Esophagus muscularis mucosa (tissue), 4 donors: ENCODE results near the gene CUX1. TPM values are rescaled to one million over a fixed set of nuclear protein-coding genes. Genes with fewer than 3 reads are reported as not detected.

Experiments used
- DNase-seq: peaks from one replicate; pipeline ENCODE4 v3.0.0-alpha.2; 2017; ENCODE audit errors: extremely low spot score
- H3K27ac ChIP-seq, 4 donors: fragments of 200-600 bp; sonication (generic); replicated peaks in 1 of 4; 1 replicate in 3 of 4; 2 replicates in 1 of 4; pipeline ENCODE4 v1.5.1; 2016 to 2019; ENCODE audit warnings: mild to moderate bottlenecking in 1 of 4
- H3K27me3 ChIP-seq, 4 donors: fragments of 200-600 bp; sonication (generic); one replicate each; pipeline versions ENCODE4 v1.5.1 to v1.6.0; 2016 to 2019
- H3K36me3 ChIP-seq, 4 donors: fragments of 200-600 bp; sonication (generic); one replicate each; pipeline ENCODE4 v1.5.1; 2016 to 2019
- H3K4me1 ChIP-seq, 4 donors: fragments of 200-600 bp; sonication (generic); one replicate each; pipeline ENCODE4 v1.5.1; 2016 to 2019
- H3K4me3 ChIP-seq, 4 donors: fragments of 200-600 bp; sonication (generic); 1 replicate in 2 of 4; 2 replicates in 2 of 4; pipeline ENCODE4 v1.5.1; 2016 to 2019; ENCODE audit warnings: mild to moderate bottlenecking in 4 of 4, moderate library complexity in 1 of 4
- H3K9me3 ChIP-seq, 4 donors: fragments of 200-600 bp; sonication (generic); 1 replicate in 3 of 4; 2 replicates in 1 of 4; pipeline ENCODE4 v1.5.1; 2016 to 2019
- EP300 ChIP-seq: sonication (generic); formaldehyde crosslinking; IDR thresholded peaks from one replicate; pipeline ENCODE4 v1.6.1; 2017; ENCODE audit warnings: antibody characterized with exemption
- POLR2A ChIP-seq: fragments of 450-650 bp; IDR thresholded peaks from one replicate; pipeline ENCODE4 v1.6.1; 2017; ENCODE audit warnings: antibody characterized with exemption, moderate library complexity, mild to moderate bottlenecking, low read depth
- POLR2AphosphoS5 ChIP-seq, 2 donors: sonication (generic); formaldehyde crosslinking; IDR thresholded peaks; one replicate each; pipeline ENCODE4 v1.6.1; 2017; ENCODE audit warnings: antibody characterized with exemption in 2 of 2
- WGBS: methylation state at CpG from one replicate; pipeline ENCODE4 v1.1.5; 2018; 5-methylcytosine and 5-hydroxymethylcytosine counted together
- intact Hi-C: fragments of 100-400 bp; cut with DNase I; formaldehyde crosslinking; loops from one replicate; pipeline ENCODE4 v1.15.1; 2023
- total RNA-seq, 4 donors: library from RNA; depleted of rRNA; stranded (reverse); fragments of >200 nt; gene quantifications; one replicate each; pipeline versions ENCODE4 v1.1.0 to v1.2.1, GENCODE V29; 2016
- TF ChIP-seq, protein P1 (sequence below), 3 experiments: fragments of 200-600 bp in 2 of 3; fragments of 450-650 bp in 1 of 3; sonication (generic) in 2 of 3; IDR thresholded peaks; one replicate each; pipeline ENCODE4 v1.5.1; 2017 to 2019; ENCODE audit warnings: antibody characterized with exemption in 3 of 3, mild to moderate bottlenecking in 2 of 3, moderate library complexity in 1 of 3

Gene CUX1
- total RNA-seq, 4 donors from 2014 or later = 61.5 to 136 (median 92.3) TPM

DNA sequence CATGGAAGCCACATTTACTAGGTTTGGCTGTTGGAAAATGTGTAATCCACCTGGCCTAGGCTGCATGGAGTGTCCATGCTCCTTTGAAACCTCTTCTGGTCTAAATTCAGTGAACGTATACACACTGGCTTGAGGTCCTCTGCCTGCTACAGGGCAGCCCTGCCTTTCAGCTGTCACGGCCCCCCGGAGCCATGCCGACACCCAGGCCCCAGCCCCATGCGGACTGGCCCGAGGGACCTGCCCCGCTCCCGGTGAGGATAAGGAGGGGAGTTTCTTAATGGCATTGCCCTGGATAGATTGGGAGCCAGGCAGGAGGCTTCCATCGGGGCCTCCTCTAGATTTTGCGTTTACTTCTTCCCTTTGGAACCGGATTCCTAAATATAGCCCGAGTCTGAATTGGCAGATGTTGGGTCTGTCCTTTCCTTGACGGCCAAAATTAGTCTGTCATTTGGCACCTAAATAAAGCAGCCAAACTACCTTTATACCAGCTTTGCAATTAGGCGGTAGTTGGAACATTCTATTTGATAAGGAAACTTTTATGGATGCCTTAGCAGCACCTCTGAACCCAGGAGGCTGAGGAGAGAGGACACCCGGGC lies 397.1 kb downstream of the CUX1 start:
- Histone ChIP-seq H3K27me3 (no peaks in the 10 kb centered on the region), H3K4me3 (no peak overlapping the region), H3K4me1 (peaks cover 0 to 5% (median 0%) of the 10 kb centered on the region in 4 donors), H3K36me3 (peaks cover 3 to 63% (median 26%) of the 10 kb centered on the region in 4 donors), H3K27ac (no peak overlapping the region), H3K9me3 (no peaks in the 10 kb centered on the region)
- TF ChIP-seq POLR2A (no peak), EP300 (no peak), POLR2AphosphoS5 (IDR thresholded peaks at IDR 0.05) (no peak)
- TF ChIP-seq, protein P1, sequence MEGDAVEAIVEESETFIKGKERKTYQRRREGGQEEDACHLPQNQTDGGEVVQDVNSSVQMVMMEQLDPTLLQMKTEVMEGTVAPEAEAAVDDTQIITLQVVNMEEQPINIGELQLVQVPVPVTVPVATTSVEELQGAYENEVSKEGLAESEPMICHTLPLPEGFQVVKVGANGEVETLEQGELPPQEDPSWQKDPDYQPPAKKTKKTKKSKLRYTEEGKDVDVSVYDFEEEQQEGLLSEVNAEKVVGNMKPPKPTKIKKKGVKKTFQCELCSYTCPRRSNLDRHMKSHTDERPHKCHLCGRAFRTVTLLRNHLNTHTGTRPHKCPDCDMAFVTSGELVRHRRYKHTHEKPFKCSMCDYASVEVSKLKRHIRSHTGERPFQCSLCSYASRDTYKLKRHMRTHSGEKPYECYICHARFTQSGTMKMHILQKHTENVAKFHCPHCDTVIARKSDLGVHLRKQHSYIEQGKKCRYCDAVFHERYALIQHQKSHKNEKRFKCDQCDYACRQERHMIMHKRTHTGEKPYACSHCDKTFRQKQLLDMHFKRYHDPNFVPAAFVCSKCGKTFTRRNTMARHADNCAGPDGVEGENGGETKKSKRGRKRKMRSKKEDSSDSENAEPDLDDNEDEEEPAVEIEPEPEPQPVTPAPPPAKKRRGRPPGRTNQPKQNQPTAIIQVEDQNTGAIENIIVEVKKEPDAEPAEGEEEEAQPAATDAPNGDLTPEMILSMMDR (IDR thresholded peaks at IDR 0.05) = no peak
- DNase-seq = no peak
- intact Hi-C loops = no loop called here
- WGBS = 72% methylated on average over 12 of the region's 15 CpGs

DNA sequence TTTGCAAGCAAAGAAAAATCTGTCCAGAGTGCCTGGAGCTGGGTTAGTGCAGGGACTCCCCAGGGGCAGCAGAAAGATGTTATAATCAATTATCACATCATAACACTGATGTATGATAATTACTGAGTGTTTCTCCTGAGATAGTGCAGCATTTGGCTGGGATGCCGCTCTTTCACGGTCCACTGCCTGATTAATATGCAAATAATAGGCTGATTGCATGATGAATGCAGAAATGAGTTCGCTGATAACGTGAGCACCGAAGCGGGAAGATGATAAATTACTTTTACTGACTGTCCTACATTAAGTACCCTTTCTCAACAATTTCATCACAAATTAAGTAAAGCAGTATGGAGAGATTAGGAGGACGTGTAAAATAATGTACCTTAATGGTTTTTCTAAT lies 397.8 kb downstream of the CUX1 start:
- Histone ChIP-seq H3K27ac (no peak overlapping the region), H3K9me3 (no peaks in the 10 kb centered on the region), H3K4me1 (peaks cover 0 to 5% (median 0%) of the 10 kb centered on the region in 4 donors), H3K36me3 (peaks cover 0 to 59% (median 20%) of the 10 kb centered on the region in 4 donors), H3K27me3 (no peaks in the 10 kb centered on the region), H3K4me3 (no peak overlapping the region)
- no peak for DNase-seq
- TF ChIP-seq POLR2A (no peak), EP300 (no peak), POLR2AphosphoS5 (IDR thresholded peaks at IDR 0.05) (no peak)
- TF ChIP-seq, protein P1 (IDR thresholded peaks at IDR 0.05) = no peak
- intact Hi-C loops = no loop called here
- 78% methylated on average over 7 of the region's 7 CpGs for WGBS

DNA sequence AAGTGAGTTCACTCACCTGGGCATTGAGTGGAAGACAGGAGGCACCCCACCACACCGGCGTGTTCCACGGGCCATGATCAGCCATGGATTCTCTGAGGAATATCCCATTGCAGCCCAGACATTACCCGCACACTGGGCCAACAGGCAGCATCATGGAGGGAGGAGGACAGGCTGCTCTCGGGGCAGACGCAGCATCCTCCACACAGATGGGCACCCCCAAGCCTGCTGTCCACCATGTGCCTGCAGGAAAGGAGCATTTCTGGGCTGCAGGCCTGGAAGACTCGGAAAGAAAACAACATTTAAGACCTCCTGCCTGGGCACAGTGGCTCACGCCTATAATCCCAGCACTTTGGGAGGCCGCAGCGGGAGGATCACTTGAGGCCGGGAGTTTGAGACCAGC lies 398.3 kb downstream of the CUX1 start:
- Histone ChIP-seq H3K4me3 (no peak overlapping the region), H3K36me3 (peaks cover 0 to 56% (median 15%) of the 10 kb centered on the region in 4 donors), H3K27ac (no peak overlapping the region), H3K27me3 (no peaks in the 10 kb centered on the region), H3K4me1 (peaks cover 0 to 5% (median 0%) of the 10 kb centered on the region in 4 donors), H3K9me3 (no peaks in the 10 kb centered on the region)
- TF ChIP-seq POLR2A (no peak), POLR2AphosphoS5 (IDR thresholded peaks at IDR 0.05) (no peak), EP300 (no peak)
- TF ChIP-seq, protein P1 (IDR thresholded peaks at IDR 0.05) = no peak
- WGBS = 86% methylated on average over 8 of the region's 11 CpGs
- DNase-seq = no peak
- intact Hi-C loops = no loop called here

DNA sequence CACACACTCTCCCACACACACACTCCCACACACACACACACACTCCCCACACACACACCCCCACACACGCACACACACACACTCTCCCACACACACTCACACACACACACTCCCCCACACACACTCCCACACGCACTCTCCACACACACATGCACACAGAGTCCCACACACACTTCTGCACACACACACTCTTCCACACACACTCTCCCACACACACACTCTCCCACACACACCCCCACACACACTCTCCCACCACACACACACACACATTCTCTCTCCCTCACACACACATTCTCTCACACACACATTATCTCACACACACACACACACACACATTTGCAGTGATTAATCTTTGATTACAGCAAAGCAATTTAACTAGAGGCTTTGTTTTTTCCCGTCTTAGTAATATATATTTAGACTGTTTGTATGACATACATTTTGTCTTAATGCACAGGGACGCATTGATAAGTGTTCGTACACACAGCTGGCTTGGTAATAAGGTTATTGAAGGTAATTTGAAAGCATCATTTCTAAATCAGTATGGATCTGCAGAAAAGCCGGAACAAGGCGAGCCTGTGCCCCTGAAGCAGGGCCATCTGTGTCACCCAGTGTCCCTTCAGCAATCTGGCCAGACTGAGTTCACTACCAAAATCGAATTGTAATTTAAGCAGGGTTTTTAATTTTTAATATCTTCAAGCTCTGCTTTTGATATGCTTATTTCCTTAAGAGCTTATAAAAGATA lies 399.3 kb downstream of the CUX1 start:
- Histone ChIP-seq H3K4me1 (peaks cover 0 to 5% (median 0%) of the 10 kb centered on the region in 4 donors), H3K27me3 (no peaks in the 10 kb centered on the region), H3K36me3 (peaks cover 0 to 50% (median 8%) of the 10 kb centered on the region in 4 donors), H3K9me3 (no peaks in the 10 kb centered on the region), H3K4me3 (no peak overlapping the region), H3K27ac (no peak overlapping the region)
- intact Hi-C loops = no loop called here
- 86% methylated on average over 8 of the region's 8 CpGs for WGBS
- no peak for DNase-seq
- no peak for TF ChIP-seq POLR2AphosphoS5 (IDR thresholded peaks at IDR 0.05)
- TF ChIP-seq, protein P1 (IDR thresholded peaks at IDR 0.05) = no peak
- no peak for TF ChIP-seq POLR2A
- TF ChIP-seq EP300 = no peak
